Lower leg skin (tissue), 4 donors: ENCODE data around the gene GRIK4. TPM values are rescaled to one million over a fixed set of nuclear protein-coding genes. Genes with fewer than 3 reads are reported as not detected.

ENCODE experiments used
- DNase-seq, 2 donors: peaks; one replicate each; pipeline ENCODE4 v3.0.0-alpha.2; 2019; ENCODE audit warnings: low spot score in 2 of 2
- H3K4me3 ChIP-seq: fragments of 200-600 bp; sonication (generic); 2 replicates; pipeline ENCODE4 v1.5.1; 2017; ENCODE audit warnings: mild to moderate bottlenecking, low read depth; ENCODE audit not compliant: poor library complexity, severe bottlenecking
- POLR2A ChIP-seq, 2 donors: fragments of 450-650 bp; IDR thresholded peaks; one replicate each; pipeline ENCODE4 v1.6.1; 2016 to 2017; ENCODE audit warnings: antibody characterized with exemption in 2 of 2, mild to moderate bottlenecking in 1 of 2, moderate library complexity in 1 of 2
- WGBS, 2 donors: methylation state at CpG; one replicate each; pipeline ENCODE4 v1.1.5; 2018; 5-methylcytosine and 5-hydroxymethylcytosine counted together
- intact Hi-C: fragments of 100-400 bp; cut with DNase I; formaldehyde crosslinking; loops from one replicate; pipeline ENCODE4 v1.15.0; 2023; ENCODE audit warnings: low total_unique reads
- total RNA-seq, 4 donors: library from RNA; depleted of rRNA; stranded (reverse); fragments of >200 nt; gene quantifications; one replicate each; pipeline ENCODE4 v1.1.0, GENCODE V29; 2016
- TF ChIP-seq, protein P1 (sequence below), 3 donors: fragments of 450-650 bp; IDR thresholded peaks; one replicate each; pipeline ENCODE4 v1.5.1; 2016; ENCODE audit warnings: antibody characterized with exemption in 3 of 3, mild to moderate bottlenecking in 3 of 3, moderate library complexity in 2 of 3

The GRIK4 gene
- total RNA-seq, 4 donors from 2014 or later = 0.06 to 0.67 TPM; not detected in 2

DNA sequence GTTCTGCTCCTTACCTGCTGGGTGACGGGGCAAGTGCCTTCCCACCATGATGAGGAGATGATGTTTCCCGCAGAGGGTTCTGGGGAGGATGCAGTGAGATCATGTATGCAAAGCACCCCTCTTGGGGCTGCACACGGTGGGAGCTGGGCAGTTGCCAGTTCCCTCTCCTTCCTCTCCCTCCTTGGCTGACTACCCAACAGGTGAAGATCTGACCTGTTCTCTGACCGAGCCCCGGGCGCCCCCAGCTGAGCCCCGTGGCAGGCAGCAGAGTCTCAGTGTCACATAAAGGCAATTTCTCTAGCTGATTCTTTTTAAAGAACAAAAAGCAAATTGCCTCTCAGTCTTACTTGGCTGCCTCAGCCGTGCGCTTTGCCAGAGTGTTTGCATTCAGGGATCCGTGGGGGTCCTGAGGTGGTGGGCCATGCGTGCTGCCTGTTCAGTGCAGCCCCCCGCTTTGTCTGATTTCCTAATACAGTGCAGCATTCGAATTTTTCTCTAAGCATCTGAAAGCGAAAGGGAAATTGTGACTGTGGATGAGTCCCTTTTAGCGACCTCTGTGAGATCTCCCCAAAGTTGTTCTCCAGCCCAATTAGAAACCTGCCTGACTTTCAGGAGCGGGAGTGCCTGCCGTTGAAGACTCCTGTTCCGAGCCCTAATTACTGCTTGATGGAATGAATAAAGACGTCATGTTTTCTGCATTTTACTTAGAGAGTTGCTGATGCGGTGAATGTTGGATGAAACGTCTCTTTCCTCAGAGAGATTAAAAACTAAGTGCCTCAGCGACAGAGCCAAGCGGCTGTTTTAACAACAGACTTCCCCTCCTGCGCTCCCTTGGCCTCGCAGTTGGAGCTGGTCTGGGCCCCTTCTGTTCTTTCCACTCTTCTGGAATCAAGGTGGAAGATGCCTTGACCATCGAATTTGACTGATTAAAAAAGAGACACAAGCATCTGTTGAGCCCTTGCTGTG lies 86.0 kb downstream of the GRIK4 start:
- TF ChIP-seq, protein P1, sequence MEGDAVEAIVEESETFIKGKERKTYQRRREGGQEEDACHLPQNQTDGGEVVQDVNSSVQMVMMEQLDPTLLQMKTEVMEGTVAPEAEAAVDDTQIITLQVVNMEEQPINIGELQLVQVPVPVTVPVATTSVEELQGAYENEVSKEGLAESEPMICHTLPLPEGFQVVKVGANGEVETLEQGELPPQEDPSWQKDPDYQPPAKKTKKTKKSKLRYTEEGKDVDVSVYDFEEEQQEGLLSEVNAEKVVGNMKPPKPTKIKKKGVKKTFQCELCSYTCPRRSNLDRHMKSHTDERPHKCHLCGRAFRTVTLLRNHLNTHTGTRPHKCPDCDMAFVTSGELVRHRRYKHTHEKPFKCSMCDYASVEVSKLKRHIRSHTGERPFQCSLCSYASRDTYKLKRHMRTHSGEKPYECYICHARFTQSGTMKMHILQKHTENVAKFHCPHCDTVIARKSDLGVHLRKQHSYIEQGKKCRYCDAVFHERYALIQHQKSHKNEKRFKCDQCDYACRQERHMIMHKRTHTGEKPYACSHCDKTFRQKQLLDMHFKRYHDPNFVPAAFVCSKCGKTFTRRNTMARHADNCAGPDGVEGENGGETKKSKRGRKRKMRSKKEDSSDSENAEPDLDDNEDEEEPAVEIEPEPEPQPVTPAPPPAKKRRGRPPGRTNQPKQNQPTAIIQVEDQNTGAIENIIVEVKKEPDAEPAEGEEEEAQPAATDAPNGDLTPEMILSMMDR (IDR thresholded peaks at IDR 0.05) = no peak
- no peak for TF ChIP-seq POLR2A (IDR thresholded peaks at IDR 0.05)
- intact Hi-C loops = no loop called here
- H3K4me3 ChIP-seq = no peak overlapping the region
- DNase-seq = no peak
- WGBS, 2 donors = 61 to 63% methylated on average over 26 of the region's 26 CpGs

DNA sequence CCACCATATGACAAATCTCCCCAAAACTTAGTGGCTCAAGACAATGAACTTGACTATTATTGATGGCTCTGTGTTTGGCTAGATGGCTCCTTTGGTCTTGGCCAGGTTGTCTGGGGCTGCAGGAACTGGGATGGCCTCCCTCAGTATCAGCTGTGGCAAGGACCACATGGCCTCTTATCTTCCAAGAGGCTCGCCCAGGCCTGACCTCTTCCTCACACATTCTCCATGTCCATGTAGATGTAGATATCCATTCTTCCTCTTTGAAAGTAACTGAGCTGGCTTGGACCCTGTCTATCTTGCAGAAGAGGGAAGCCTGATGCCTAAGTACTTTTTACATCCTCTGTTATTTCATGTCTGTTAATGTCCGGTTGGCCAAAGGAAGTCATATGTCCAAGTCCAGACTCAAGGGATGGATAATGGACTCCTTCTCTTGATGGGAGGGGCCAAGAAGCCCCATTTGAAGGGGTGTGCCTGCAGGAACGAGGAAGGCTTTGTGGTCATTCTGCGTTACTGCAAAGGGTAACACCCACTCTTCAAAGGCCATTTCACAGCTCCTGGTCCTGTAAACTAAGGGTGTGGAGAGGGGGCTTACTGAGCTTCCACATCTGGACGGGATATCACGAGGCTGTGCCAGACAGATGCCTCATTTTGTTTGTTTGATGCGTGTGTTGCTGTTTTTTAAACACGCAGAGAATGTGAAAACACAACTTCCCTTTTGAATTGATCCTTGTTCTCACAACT lies 87.1 kb downstream of the GRIK4 start:
- 78 to 85% methylated on average over 8 of the region's 8 CpGs for WGBS, 2 donors
- intact Hi-C loops = no loop called here
- TF ChIP-seq, protein P1 (IDR thresholded peaks at IDR 0.05) = no peak
- no peak for TF ChIP-seq POLR2A (IDR thresholded peaks at IDR 0.05)
- no peak for DNase-seq
- no peak overlapping the region for H3K4me3 ChIP-seq

DNA sequence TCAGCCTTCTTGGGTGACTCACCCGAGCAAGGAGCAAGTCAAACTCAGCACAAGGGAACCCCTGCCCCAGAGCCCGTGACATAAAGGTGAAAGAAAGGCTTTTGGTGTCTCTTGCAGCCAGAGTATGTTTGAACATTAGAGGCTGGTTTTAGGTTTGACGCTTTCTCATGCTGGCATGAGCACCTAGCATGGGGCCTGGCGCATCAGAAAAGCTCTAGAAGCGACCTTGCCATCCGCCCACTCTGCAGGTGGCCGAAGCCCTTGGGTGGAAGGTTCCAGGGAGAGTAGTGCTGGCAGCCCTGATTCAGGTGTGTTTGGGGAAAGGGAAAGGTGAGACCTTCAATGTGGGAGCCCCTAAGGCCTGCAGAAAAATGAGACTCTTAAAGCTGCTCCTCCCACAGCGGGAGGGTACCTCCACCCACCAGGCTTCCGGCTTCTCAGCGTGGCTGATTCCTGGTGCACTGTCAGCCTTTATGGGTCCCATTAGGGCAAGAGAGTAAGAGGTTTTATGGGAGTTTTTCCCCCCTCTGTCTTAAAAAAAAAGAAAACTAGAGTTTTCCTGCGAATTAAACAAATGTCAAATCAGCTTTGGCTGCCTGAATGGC lies 88.4 kb downstream of the GRIK4 start:
- DNase-seq = no peak
- no peak overlapping the region for H3K4me3 ChIP-seq
- 88 to 91% methylated on average over 10 to 11 of the region's 11 CpGs for WGBS, 2 donors
- TF ChIP-seq, protein P1 (IDR thresholded peaks at IDR 0.05) = no peak
- TF ChIP-seq POLR2A (IDR thresholded peaks at IDR 0.05) = no peak
- intact Hi-C loops = no loop called here

DNA sequence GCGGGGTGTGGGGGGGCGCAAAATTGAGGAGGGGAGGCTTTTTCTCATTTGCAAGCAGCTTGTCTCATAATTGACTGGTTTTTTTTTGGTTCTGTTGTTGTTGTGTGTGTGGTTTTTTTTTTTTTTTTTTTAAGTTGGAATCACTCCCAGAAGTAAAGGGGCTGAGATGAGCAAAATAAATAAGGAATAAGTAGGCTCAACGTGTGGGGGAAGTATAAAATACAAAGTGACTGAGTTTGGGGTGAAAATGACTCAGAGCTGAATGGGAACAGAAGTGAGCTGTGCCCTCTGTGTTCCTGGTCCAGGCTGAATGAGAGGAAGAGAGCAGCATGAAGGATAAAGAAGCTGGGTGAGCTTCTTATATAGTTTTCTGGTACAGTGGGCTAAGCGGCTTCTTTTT lies 90.0 kb downstream of the GRIK4 start:
- WGBS, 2 donors = 61 to 63% methylated on average over 4 of the region's 4 CpGs
- TF ChIP-seq, protein P1 (IDR thresholded peaks at IDR 0.05) = no peak
- no peak for TF ChIP-seq POLR2A (IDR thresholded peaks at IDR 0.05)
- no peak overlapping the region for H3K4me3 ChIP-seq
- intact Hi-C loops = no loop called here
- no peak for DNase-seq

DNA sequence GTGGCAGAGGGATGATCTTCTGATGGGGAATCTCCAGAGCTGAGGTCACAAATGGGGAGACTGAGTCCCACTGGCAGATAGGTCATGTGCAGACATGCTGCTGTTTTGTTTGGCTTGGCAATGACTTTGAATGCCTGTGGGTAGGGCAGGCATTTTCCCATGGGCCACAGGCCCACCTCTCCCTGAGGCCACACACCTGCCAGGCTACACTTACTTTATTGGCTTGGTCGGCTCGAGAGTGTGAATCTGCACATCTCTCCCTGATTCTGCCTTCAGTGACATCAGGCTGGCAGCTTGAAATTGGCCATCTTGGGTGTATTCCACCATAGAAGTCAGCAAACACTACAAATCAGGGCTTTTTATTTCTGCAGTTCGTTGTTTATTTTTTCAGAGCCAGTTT lies 91.5 kb downstream of the GRIK4 start:
- no peak for DNase-seq
- intact Hi-C loops = no loop called here
- no peak overlapping the region for H3K4me3 ChIP-seq
- WGBS, 2 donors = 57 to 64% methylated on average over 3 of the region's 3 CpGs
- TF ChIP-seq, protein P1 (IDR thresholded peaks at IDR 0.05) = no peak
